ENCODE data around the gene PJA1.

DNA sequence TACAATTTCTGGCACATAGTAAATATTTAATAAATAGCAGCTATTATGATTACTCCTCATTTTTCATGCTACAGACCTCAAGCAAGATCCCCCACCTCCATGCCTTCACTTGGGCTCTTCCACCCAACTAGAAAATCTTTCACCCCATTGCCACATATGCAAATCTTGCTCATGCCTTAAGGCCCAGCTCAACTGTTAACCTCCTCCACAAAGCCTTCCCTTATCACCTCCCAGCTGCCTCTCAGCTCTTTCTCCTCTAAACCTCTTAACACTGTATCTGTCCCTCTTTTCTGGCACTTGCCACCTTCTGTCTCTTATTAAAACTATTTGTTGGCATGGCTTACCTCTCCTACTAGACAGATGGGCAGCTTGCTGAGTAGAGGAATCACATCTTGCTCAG, 51.5 kb downstream of the PJA1 start:
- TF ChIP-seq, protein P1, sequence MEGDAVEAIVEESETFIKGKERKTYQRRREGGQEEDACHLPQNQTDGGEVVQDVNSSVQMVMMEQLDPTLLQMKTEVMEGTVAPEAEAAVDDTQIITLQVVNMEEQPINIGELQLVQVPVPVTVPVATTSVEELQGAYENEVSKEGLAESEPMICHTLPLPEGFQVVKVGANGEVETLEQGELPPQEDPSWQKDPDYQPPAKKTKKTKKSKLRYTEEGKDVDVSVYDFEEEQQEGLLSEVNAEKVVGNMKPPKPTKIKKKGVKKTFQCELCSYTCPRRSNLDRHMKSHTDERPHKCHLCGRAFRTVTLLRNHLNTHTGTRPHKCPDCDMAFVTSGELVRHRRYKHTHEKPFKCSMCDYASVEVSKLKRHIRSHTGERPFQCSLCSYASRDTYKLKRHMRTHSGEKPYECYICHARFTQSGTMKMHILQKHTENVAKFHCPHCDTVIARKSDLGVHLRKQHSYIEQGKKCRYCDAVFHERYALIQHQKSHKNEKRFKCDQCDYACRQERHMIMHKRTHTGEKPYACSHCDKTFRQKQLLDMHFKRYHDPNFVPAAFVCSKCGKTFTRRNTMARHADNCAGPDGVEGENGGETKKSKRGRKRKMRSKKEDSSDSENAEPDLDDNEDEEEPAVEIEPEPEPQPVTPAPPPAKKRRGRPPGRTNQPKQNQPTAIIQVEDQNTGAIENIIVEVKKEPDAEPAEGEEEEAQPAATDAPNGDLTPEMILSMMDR (IDR thresholded peaks at IDR 0.05; ENCODE audit: low read depth, low read length, poor library complexity, severe bottlenecking), result no peak
- no peak for TF ChIP-seq EZH2phosphoT487 (IDR thresholded peaks at IDR 0.05; ENCODE audit: borderline replicate concordance, low read length)
